K562 (cell line): ENCODE results near the gene RPS10. TPM values are rescaled to one million over a fixed set of nuclear protein-coding genes. Genes with fewer than 3 reads are reported as not detected.
A peak's percentile ranks its signal among the peaks of the same experiment; 100 is the strongest.

Experiments used
- AFF4 ChIP-seq: sonication (generic); formaldehyde crosslinking; IDR thresholded peaks from 2 replicates; pipeline ENCODE4 v1.8.0; 2023; ENCODE audit warnings: mild to moderate bottlenecking, missing genetic modification reagents
- ATF1 ChIP-seq, 2 experiments: fragments of 450-650 bp in 1 of 2; IDR thresholded peaks; 2 replicates each; pipeline ENCODE4 v1.6.1; 2016; ENCODE audit warnings: missing compliant biosample characterization in 1 of 2, missing genetic modification characterization in 1 of 2
- BRD4 ChIP-seq: fragments of 200-600 bp; sonication (generic); IDR thresholded peaks from 2 replicates; pipeline ENCODE4 v1.6.1; 2017; ENCODE audit warnings: inconsistent platforms
- CC2D1A ChIP-seq: fragments of 450-650 bp; IDR thresholded peaks from 2 replicates; pipeline ENCODE4 v1.6.1; 2017; ENCODE audit warnings: mild to moderate bottlenecking
- CHAMP1 ChIP-seq: fragments of 450-650 bp; IDR thresholded peaks from 2 replicates; pipeline ENCODE4 v1.6.1; 2016; ENCODE audit warnings: mild to moderate bottlenecking
- CHD2 ChIP-seq: IDR thresholded peaks from 2 replicates; pipeline ENCODE4 v1.6.1; 2011; ENCODE audit warnings: low read depth, low read length
- EGR1 ChIP-seq: fragments of 450-650 bp; conservative IDR thresholded peaks from 2 replicates; pipeline ENCODE4 v1.6.1; 2017; ENCODE audit warnings: mild to moderate bottlenecking
- GTF2F1 ChIP-seq: IDR thresholded peaks from 2 replicates; pipeline ENCODE4 v1.6.1; 2011; ENCODE audit warnings: low read depth, low read length, improper control_type of control experiment
- HES1 ChIP-seq: fragments of 450-650 bp; IDR thresholded peaks from 2 replicates; pipeline ENCODE4 v1.6.1; 2016; ENCODE audit warnings: low read depth, mild to moderate bottlenecking, moderate library complexity
- HNRNPL ChIP-seq: fragments of 200-400 bp; formaldehyde crosslinking; IDR thresholded peaks from 2 replicates; pipeline ENCODE4 v1.6.1; 2017; ENCODE audit warnings: low read depth, mild to moderate bottlenecking, low read length
- KAT7 ChIP-seq: sonication (generic); formaldehyde crosslinking; IDR thresholded peaks from 2 replicates; pipeline ENCODE4 v1.8.0; 2022; ENCODE audit warnings: missing genetic modification reagents, mild to moderate bottlenecking, borderline replicate concordance
- KHSRP ChIP-seq: fragments of 450-650 bp; IDR thresholded peaks from 2 replicates; pipeline ENCODE4 v1.6.1; 2017
- MIER1 ChIP-seq: fragments of 450-650 bp; IDR thresholded peaks from 2 replicates; pipeline ENCODE4 v1.6.1; 2016; ENCODE audit warnings: antibody characterized with exemption, mild to moderate bottlenecking, low read depth
- NCOA1 ChIP-seq: fragments of 450-650 bp; IDR thresholded peaks from 2 replicates; pipeline ENCODE4 v1.6.1; 2016; ENCODE audit warnings: low read depth
- PBX2 ChIP-seq, 2 experiments: IDR thresholded peaks in 1 of 2; conservative IDR thresholded peaks in 1 of 2; 2 replicates each; pipeline ENCODE4 v1.6.1; 2016; ENCODE audit warnings: low read depth in 2 of 2, mild to moderate bottlenecking in 1 of 2, missing compliant biosample characterization in 1 of 2, missing genetic modification characterization in 1 of 2, moderate library complexity in 1 of 2
- SOX6 ChIP-seq: fragments of 450-650 bp; IDR thresholded peaks from 2 replicates; pipeline ENCODE4 v1.6.1; 2014; ENCODE audit warnings: mild to moderate bottlenecking
- SP1 ChIP-seq: sonication (generic); formaldehyde crosslinking; IDR thresholded peaks from 2 replicates; pipeline ENCODE4 v1.8.1; 2022; ENCODE audit warnings: mild to moderate bottlenecking, missing genetic modification reagents
- TEAD4 ChIP-seq, 2 experiments: sonication (generic) in 1 of 2; formaldehyde crosslinking in 1 of 2; IDR thresholded peaks; 2 replicates each; pipeline versions ENCODE4 v1.6.1 to v1.8.0; 2012 to 2022; ENCODE audit warnings: borderline replicate concordance in 1 of 2, inconsistent platforms in 1 of 2, low read length in 1 of 2, mild to moderate bottlenecking in 1 of 2, missing genetic modification reagents in 1 of 2
- polyA plus RNA-seq, 8 experiments: library from polyadenylated mRNA; depleted of rRNA in 4 of 8; stranded (reverse) in 5 of 8; unstranded in 3 of 8; fragments of >200 nt; fragmentation: Nextera tagmentation in 2 of 8; fragmentation: Illumina TruSeq in 1 of 8; extraction: Ambion mirVana in 2 of 8; extraction: Trizol in 1 of 8; gene quantifications; 2 replicates each; pipeline versions ENCODE4 v1.2.1 to v1.2.3, GENCODE V29; 2011 to 2014; ENCODE audit warnings: inconsistent platforms in 1 of 8, missing spikeins in 1 of 8
- total RNA-seq, 7 experiments: library from RNA; depleted of rRNA in 6 of 7; stranded (reverse); fragments of >200 nt in 6 of 7; fragmentation: Illumina TruSeq in 2 of 7; extraction: Trizol in 2 of 7; gene quantifications; 2 replicates each; pipeline versions ENCODE4 v1.2.1 to v1.2.3, GENCODE V29; 2011 to 2021; ENCODE audit warnings: low replicate concordance in 1 of 7

The RPS10 gene
- total and polyA plus RNA-seq, 9 of the 15 experiments (the other 6 are each of a cell fraction or from before 2014, with no cell fraction given), result 2,680 to 5,251 (median 3,876) TPM

GRCh38 chr6:34391786-34392496 is 33.9 kb downstream of the RPS10 start (continued):
- TF ChIP-seq AFF4 (CRISPR knock-in tag) (no peak), GTF2F1 (no peak), SP1 (CRISPR knock-in tag) (peak; percentile 58), KAT7 (CRISPR knock-in tag) (0 out of 2 replicates have a peak, but pooled peaks have one; percentile 82), CHAMP1 (no peak), EGR1 (no peak; the same call in 1 of the 2 replicates), CHD2 (no peak), CC2D1A (no peak), NCOA1 (no peak), KHSRP (no peak), HES1 (no peak), HNRNPL (no peak), SOX6 (no peak), PBX2 (CRISPR knock-in tag; IDR thresholded peaks at IDR 0.05; ENCODE audit: low read depth) (no peak), PBX2 (tag; conservative IDR thresholded peaks at IDR 0.05; ENCODE audit: low read depth) (no peak), ATF1 (CRISPR knock-in tag; IDR thresholded peaks at IDR 0.05) (no peak), ATF1 (tag; IDR thresholded peaks at IDR 0.05) (no peak), TEAD4 (IDR thresholded peaks at IDR 0.05; ENCODE audit: low read length) (no peak), TEAD4 (CRISPR knock-in tag; IDR thresholded peaks at IDR 0.05; ENCODE audit: borderline replicate concordance) (peak; percentile 82; the same call in 1 of the 2 replicates), MIER1 (no peak), BRD4 (peak; percentile 88; the same call in 1 of the 2 replicates)
